CD4-positive, alpha-beta T cell treated with Interleukin-10 for 1 hour (primary cell): ENCODE measurements around the gene SETD5.

Experiments used
- DNase-seq: peaks from one replicate; pipeline ENCODE4 v3.0.0-alpha.2; 2020

Gene SETD5

GRCh38 chr3:9409981-9410854 lies 12.8 kb downstream of the SETD5 start:
- DNase-seq = no peak

GRCh38 chr3:9411302-9411701 lies 13.9 kb downstream of the SETD5 start:
- no peak for DNase-seq

- DNase-seq = no peak
These were observed 14.9 kb downstream of the SETD5 start for GRCh38 chr3:9412293-9412692.

DNA sequence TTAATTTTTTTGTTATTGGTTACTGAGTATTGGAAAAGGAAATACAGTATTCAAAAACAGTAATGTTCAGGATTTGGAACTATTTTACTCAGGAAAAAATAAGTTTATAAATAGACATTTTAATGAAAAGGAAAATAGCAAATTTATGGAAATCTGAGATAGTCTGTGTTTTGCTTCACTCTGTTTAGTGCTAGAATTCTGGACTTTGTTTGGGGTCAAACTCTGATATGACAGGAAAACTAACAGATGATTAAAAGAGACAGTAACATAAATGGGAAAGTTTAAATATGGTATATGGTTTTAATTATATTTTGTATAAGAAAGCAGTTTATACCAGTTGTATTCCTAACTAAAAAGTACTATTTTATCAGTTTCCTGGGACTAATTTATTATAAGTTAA lies 17.4 kb downstream of the SETD5 start:
- no peak for DNase-seq

DNA sequence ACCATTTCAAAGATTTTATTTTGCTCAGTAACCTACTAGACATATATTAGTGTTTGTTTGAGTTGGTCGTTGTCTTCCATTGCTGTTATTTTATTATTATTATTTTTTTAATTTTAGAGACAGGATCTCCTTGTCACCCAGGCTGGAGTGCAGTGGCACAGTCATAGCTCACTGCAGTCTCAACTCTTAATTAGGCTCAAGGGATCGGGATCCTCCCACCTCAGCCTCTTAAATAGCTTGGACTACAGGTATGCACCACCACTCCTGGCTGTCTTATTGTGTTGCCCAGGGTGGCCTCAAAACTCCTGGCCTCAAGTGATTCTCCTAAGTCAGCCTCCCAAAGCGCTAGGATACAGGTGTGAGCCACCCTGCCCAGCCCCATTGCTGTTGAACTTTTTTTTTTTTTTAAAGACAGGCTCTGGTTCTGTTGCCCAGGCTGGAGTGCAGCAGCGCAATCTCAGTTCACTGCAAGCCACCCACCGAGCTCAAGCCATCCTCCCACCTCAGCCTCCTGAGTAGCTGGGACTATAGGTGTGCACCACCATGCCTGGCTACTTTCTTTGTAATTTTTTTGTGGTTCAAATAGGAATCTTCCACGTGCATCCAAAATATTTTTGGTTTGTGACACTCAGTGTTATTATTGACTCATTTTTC lies 18.2 kb downstream of the SETD5 start:
- no peak for DNase-seq

GRCh38 chr3:9416139-9416780 lies 18.8 kb downstream of the SETD5 start:
- DNase-seq = no peak

DNA sequence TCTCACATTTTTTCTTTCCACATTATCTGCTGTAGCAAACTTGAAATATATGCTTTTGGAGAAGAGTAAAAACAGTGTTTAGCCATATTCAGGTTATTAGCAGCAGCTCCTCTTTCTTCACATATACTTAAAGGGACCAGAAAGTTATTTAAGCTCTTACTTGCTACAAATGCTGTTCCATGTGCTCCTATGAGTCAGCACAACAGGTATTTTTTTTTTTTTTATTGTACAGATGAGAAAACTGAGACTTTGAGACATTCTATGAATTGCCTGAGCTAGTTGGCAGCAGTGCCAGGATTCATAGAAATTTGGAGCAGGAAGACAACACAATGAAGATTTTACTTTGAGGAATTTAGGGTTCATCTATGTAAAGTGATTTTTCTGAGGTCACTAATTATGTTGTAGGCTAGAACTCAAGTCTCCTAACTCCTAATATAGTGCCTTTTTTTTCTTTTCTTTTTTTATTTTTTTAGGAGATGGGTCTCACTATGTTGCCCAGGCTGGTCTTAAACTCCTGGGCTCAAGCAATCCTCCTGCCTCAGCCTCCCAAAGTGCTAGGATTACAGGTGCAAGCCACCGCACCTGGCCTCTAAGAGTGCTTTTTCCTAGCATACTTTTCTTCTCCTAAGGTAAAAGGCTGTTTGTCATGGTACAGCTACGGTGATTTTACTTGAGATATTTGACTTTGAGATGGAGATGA lies 23.6 kb downstream of the SETD5 start:
- no peak for DNase-seq

DNA sequence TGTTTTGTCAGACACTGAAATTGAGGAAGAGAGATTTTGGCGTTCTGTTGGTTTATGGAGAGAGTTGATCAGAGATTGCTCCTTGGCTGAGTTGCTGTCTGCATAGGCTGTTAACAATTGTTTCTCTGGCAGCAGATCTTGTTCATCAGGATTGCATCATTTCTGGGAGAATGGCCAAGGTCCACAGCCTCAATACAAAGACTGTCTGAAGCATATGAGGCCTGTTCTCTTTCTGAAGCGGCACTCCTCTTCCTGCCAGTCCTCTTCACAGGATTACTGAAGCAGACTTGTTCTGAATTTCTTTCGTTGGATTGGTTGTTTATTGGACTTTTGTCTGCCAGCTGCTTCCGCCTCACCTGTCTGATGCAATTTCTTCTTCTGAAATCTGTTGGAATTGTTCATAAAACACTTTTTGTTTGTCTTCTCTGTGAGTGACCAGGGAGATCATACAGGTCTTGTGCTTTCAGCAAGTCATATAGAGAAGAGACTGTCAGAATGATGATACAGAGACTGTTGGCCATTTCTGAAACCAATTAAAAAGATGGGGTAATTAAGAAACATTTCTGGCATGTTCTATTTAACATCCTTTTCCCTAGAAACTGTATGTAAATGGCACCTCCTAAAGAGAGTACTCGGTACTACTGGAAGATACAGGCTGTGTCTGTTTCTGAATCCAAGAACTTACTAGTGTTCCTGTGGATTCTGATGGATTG lies 25.5 kb downstream of the SETD5 start:
- peak; percentile 56 for DNase-seq

DNA sequence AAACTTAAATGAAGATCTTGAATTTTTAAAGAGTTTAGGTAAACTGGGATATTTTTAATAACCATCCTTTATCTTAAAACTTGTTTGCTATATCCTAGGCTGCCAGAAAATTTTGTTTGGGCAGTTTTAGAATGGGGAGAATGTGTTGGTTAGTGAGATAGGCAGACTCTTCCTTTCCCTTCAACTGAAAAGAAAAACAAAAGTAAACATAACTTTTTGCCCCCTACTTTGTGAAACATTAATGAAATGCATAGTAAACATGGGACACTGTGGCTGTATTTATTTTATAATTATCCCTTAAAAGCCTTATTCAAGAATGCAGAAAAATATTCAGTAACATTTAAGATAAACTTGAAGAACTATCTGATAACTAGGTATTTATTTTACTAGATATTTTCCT lies 31.0 kb downstream of the SETD5 start:
- no peak for DNase-seq

DNA sequence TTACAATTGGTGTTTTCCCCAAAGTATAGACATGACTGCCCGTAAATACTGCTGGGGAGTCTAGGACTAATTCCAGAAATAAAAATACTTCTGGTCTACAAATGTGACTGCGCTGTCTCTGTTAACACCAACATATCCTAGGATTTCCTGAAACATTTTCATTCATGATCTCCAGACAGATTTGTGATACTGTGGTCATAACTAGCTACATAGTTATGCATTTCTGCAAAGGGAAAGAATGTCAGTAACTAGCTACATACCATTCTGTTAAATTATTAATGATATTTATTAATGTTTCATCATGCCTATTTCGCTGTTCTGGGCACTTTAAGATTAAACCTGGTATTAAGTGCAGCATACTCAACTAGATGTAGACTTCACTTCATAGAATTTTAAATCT lies 33.3 kb downstream of the SETD5 start:
- no peak for DNase-seq

DNA sequence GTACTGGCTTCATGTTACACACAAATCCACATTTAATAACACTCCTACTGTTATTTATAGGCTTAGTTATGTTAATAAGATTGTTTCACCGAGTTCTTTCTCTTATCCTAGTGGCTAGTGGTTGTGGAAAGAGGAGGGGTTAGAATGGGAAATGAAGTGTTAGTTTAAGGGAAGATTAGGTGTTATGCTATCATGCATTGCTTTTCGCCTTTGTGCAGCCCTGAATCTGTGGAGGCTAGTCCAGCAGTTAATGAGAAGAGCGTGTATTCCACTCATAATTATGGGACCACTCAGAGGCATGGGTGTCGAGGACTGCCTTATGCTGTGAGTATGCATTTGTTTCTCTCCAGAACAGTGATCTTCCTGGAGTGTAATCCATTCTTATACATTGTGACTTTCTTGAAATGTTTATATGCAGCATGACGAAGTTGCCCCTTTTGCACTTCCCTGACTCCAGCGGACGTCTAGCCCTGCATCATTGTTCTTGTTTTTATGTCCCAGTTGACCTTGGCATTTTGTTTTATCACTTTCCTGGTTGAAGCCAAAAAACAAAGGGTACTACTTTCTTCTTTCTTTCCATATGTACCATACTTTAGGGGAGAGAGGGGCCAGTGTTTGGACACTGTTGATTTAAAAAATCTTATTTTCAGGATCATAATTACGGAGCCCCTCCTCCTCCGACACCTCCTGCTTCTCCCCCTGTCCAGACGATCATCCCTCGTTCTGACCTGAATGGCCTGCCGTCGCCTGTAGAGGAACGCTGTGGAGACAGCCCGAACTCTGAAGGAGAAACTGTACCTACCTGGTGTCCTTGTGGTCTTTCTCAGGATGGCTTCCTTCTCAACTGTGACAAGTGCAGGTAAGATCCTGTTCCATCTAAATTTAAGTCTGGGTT lies 36.5 kb downstream of the SETD5 start:
- no peak for DNase-seq

- no peak for DNase-seq
These were observed 37.9 kb downstream of the SETD5 start for GRCh38 chr3:9435316-9435715.

DNA sequence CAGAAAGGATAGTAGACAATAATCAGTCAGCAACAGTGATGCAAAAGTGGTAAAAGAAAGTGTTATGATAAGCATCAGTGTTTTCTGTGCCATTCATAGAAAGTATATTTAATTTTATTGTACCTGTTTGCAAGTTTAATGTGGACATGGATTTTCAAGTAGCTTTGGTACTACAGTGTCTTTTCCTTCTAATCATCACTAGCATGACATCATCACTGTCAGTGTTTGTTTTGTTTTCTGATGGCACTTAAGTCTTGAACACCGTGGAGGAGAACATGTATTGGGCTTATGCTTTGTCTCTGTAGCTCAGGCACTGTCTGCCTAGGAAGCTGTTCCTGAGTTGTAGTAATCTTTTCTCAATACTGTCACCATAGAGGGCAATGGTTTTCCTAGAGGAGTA lies 41.9 kb downstream of the SETD5 start:
- DNase-seq = no peak

DNA sequence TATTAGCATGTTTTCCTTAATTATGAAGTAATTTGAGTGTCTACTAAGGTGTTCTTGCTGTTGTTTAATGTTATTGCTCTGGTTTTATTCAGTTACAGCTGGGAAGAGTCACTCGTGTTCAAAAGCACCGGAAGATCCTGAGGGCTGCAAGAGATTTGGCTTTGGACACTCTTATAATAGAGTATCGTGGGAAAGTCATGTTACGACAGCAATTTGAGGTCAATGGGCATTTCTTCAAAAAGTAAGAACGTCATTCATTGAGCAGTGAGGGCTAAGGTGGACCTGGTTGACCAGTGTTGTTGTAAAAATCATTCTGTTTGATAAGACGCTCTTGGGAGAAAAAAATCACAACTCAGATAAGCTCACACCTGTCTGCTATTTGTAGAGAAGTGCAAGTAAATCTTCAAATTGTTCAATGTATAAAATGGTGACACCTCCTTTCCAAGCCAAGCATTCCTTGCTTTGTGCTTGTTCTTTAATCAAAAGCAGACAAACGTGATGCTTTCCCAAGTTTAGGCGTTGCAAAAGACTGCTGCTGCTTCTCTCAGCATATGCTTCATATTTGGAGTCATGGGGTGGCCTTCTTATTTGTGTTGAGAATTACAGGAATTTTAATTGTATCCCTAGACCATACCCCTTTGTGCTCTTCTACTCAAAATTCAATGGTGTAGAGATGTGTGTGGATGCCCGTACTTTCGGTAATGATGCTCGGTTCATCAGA lies 44.2 kb downstream of the SETD5 start:
- no peak for DNase-seq

DNA sequence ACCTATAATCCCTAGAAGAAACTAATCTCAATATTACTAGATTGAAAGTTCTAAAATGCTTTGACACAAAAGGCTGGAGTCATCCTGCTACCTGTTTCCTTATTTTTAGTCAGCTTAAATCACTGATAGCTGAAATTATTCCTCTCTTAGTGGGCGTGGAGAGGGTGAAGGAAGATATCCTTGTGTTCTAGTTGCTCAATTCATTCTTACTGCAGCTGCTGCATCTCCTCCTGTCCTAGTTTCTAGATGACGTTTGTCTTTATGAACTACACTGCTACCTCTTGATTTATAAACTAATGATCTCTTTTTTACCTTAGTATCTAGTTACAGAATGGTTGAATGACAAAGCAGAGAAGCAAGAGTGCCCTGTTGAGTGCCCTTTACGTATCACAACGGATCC lies 50.7 kb downstream of the SETD5 start:
- no peak for DNase-seq

GRCh38 chr3:9448643-9449042 lies 51.2 kb downstream of the SETD5 start:
- DNase-seq = no peak

GRCh38 chr3:9450126-9450525 lies 52.7 kb downstream of the SETD5 start:
- no peak for DNase-seq

GRCh38 chr3:9450991-9451390 lies 53.6 kb downstream of the SETD5 start:
- no peak for DNase-seq

GRCh38 chr3:9452417-9452816 lies 55.0 kb downstream of the SETD5 start:
- peak; percentile 36 for DNase-seq

DNA sequence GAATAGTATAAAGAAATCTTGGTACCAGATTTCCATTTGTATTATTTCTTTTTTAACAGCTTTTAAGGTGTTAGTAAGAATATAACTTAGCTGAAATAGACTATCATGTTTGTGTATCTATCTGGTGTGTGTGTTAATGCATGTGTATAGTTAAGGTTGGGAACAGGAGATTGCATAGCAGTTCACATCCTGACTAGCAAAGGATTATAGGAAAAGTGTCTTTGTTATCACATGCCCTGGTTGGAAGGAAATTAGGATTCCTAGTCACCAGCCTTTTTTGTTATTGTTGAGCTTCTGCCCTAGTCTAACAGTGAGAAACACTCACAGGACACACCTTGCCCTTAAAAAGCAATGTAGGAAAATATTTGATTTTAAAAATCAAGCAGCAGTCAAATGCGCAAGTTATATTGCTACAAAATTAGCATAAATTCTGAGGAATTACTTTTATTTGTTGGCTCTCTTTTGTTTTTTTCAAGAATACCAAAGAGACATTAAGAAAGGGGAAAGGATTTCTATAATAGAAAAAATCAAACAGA lies 58.2 kb downstream of the SETD5 start:
- no peak for DNase-seq

- DNase-seq = no peak
These were observed 70.0 kb downstream of the SETD5 start for GRCh38 chr3:9467451-9467850.
